HG03457 (cell line): ENCODE data around the gene TMEM217.

Experiments used
- ATAC-seq: cut with Tn5 transposase; IDR thresholded peaks from one replicate; pipeline ENCODE4 v1.9.1; 2021; ENCODE audit warnings: moderate number of reproducible peaks; ENCODE audit not compliant: unreplicated experiment

TMEM217 gene

GRCh38 chr6:37244430-37245310 is 13.3 kb downstream of the TMEM217 start:
- ATAC-seq, result no peak

GRCh38 chr6:37243816-37244370 is 14.1 kb downstream of the TMEM217 start:
- no peak for ATAC-seq

- ATAC-seq, result no peak
These were observed 14.7 kb downstream of the TMEM217 start for GRCh38 chr6:37243131-37243815.

- ATAC-seq, result no peak
These were observed 15.4 kb downstream of the TMEM217 start for GRCh38 chr6:37242429-37243052.

GRCh38 chr6:37241775-37242428 is 16.0 kb downstream of the TMEM217 start:
- ATAC-seq, result no peak

- no peak for ATAC-seq
These were observed 16.8 kb downstream of the TMEM217 start for GRCh38 chr6:37241131-37241530.

- no peak for ATAC-seq
These were observed 17.8 kb downstream of the TMEM217 start for GRCh38 chr6:37239950-37240713.

- ATAC-seq, result no peak
These were observed 18.4 kb downstream of the TMEM217 start for GRCh38 chr6:37239526-37239925.

- no peak for ATAC-seq
These were observed 19.6 kb downstream of the TMEM217 start for GRCh38 chr6:37238381-37238780.

GRCh38 chr6:37237789-37238188 is 20.2 kb downstream of the TMEM217 start:
- ATAC-seq, result no peak

- ATAC-seq, result no peak
These were observed 21.0 kb downstream of the TMEM217 start for GRCh38 chr6:37236921-37237320.

GRCh38 chr6:37233541-37233940 is 24.4 kb downstream of the TMEM217 start:
- no peak for ATAC-seq

GRCh38 chr6:37232430-37233017 is 25.4 kb downstream of the TMEM217 start:
- ATAC-seq, result no peak

- ATAC-seq, result no peak
These were observed 27.8 kb downstream of the TMEM217 start for GRCh38 chr6:37230104-37230503.

GRCh38 chr6:37225350-37226169 is 32.4 kb downstream of the TMEM217 start:
- ATAC-seq, result no peak

GRCh38 chr6:37222992-37223391 is 35.0 kb downstream of the TMEM217 start:
- ATAC-seq, result no peak

- peak; percentile 85 for ATAC-seq
These were observed 35.6 kb downstream of the TMEM217 start for GRCh38 chr6:37222125-37222967.

- ATAC-seq, result no peak
These were observed 36.3 kb downstream of the TMEM217 start for GRCh38 chr6:37221585-37222124.
